Iris pigment epithelial cell (primary cell): ENCODE measurements around the gene GJB6.

Experiments used
- DNase-seq: peaks from one replicate; pipeline ENCODE4 v3.0.0-alpha.2; 2011; ENCODE audit warnings: low read depth

Gene GJB6

GRCh38 chr13:20186771-20187170 is 45.3 kb downstream of the GJB6 start:
- no peak for DNase-seq

GRCh38 chr13:20185366-20186056 is 46.6 kb downstream of the GJB6 start:
- DNase-seq: no peak

GRCh38 chr13:20182231-20182846 is 49.8 kb downstream of the GJB6 start:
- peak; percentile 72 for DNase-seq

- no peak for DNase-seq
These were observed 50.9 kb downstream of the GJB6 start for GRCh38 chr13:20181188-20181587.

- no peak for DNase-seq
These were observed 54.0 kb downstream of the GJB6 start for GRCh38 chr13:20178156-20178555.

GRCh38 chr13:20177049-20177831 is 54.9 kb downstream of the GJB6 start:
- DNase-seq: no peak

- DNase-seq: no peak
These were observed 56.0 kb downstream of the GJB6 start for GRCh38 chr13:20175907-20176652.

- DNase-seq: no peak
These were observed 56.7 kb downstream of the GJB6 start for GRCh38 chr13:20175406-20175794.

GRCh38 chr13:20174656-20175405 is 57.3 kb downstream of the GJB6 start:
- DNase-seq: peak; percentile 93

GRCh38 chr13:20173116-20173746 is 58.9 kb downstream of the GJB6 start:
- no peak for DNase-seq
